Keratinocyte (primary cell): ENCODE measurements around the gene RAB11FIP2. TPM values are rescaled to one million over a fixed set of nuclear protein-coding genes. Genes with fewer than 3 reads are reported as not detected.

Experiments used
- DNase-seq: peaks from one replicate; pipeline ENCODE4 v3.0.0-alpha.2; 2011; ENCODE audit warnings: low read depth, missing footprints, low spot score
- FAIRE-seq: peaks from 2 replicates; lab custom pipeline; 2011; peaks lifted over from hg19 to GRCh38; lab: Jason Lieb, UNC
- H2AFZ ChIP-seq: 2 replicates; pipeline ENCODE4 v1.6.0; 2012; ENCODE audit warnings: low read length, control low read depth, inconsistent platforms; ENCODE audit not compliant: control insufficient read depth
- H3K27ac ChIP-seq: 2 replicates; pipeline ENCODE4 v1.5.1; 2011; ENCODE audit warnings: low read length; ENCODE audit not compliant: control insufficient read depth, insufficient read depth
- H3K27me3 ChIP-seq: 3 replicates; pipeline ENCODE4 v1.6.0; 2011; ENCODE audit warnings: low read length; ENCODE audit not compliant: control insufficient read depth, insufficient read depth; ENCODE audit errors: extremely low read depth
- H3K36me3 ChIP-seq, 2 experiments: 2 replicates in 1 of 2; 3 replicates in 1 of 2; pipeline ENCODE4 v1.5.1; 2011; ENCODE audit warnings: low read length in 2 of 2, mild to moderate bottlenecking in 1 of 2; ENCODE audit not compliant: control insufficient read depth in 2 of 2, insufficient read depth in 2 of 2; ENCODE audit errors: extremely low read depth in 1 of 2
- H3K4me1 ChIP-seq: 3 replicates; pipeline ENCODE4 v1.5.1; 2011; ENCODE audit warnings: low read length; ENCODE audit not compliant: control insufficient read depth, insufficient read depth; ENCODE audit errors: extremely low read depth
- H3K4me2 ChIP-seq: 3 replicates; pipeline ENCODE4 v1.6.0; 2011; ENCODE audit warnings: low read depth, low read length; ENCODE audit not compliant: control insufficient read depth, insufficient read depth; ENCODE audit errors: extremely low read depth
- H3K4me3 ChIP-seq, 3 experiments: fragments of 200-600 bp in 1 of 3; sonication (generic) in 1 of 3; 2 replicates in 2 of 3; 3 replicates in 1 of 3; pipeline ENCODE4 v1.5.1; 2011 to 2016; ENCODE audit warnings: low read length in 3 of 3, mild to moderate bottlenecking in 3 of 3, control low read depth in 2 of 3, inconsistent platforms in 1 of 3, low read depth in 1 of 3, mixed read lengths in 1 of 3, mixed run types in 1 of 3, moderate library complexity in 1 of 3; ENCODE audit not compliant: control insufficient read depth in 2 of 3, insufficient read depth in 2 of 3; ENCODE audit errors: extremely low read depth in 1 of 3
- H3K79me2 ChIP-seq: 2 replicates; pipeline ENCODE4 v1.6.0; 2012; ENCODE audit warnings: low read length; ENCODE audit not compliant: control insufficient read depth, insufficient read depth
- H3K9ac ChIP-seq: 3 replicates; pipeline ENCODE4 v1.6.0; 2011; ENCODE audit warnings: low read length; ENCODE audit not compliant: control insufficient read depth, insufficient read depth; ENCODE audit errors: extremely low read depth
- H3K9me1 ChIP-seq: 3 replicates; pipeline ENCODE4 v1.6.0; 2011; ENCODE audit warnings: low read length; ENCODE audit not compliant: control insufficient read depth, insufficient read depth; ENCODE audit errors: extremely low read depth
- H3K9me3 ChIP-seq: 2 replicates; pipeline ENCODE4 v1.5.1; 2012; ENCODE audit warnings: low read depth, low read length; ENCODE audit not compliant: control insufficient read depth
- H4K20me1 ChIP-seq: 3 replicates; pipeline ENCODE4 v1.6.0; 2011; ENCODE audit warnings: low read length; ENCODE audit not compliant: control insufficient read depth, insufficient read depth; ENCODE audit errors: extremely low read depth
- CTCF ChIP-seq, 3 experiments: IDR thresholded peaks in 1 of 3; conservative IDR thresholded peaks in 1 of 3; optimal IDR thresholded peaks in 1 of 3; 2 replicates in 2 of 3; 3 replicates in 1 of 3; pipeline versions ENCODE3 to v1.5.1; 2011; ENCODE audit warnings: low read length in 3 of 3, mild to moderate bottlenecking in 3 of 3, moderate library complexity in 2 of 3, control low read depth in 1 of 3, inconsistent platforms in 1 of 3; ENCODE audit not compliant: insufficient read depth in 2 of 3; ENCODE audit errors: extremely low read depth in 1 of 3
- EZH2 ChIP-seq: IDR thresholded peaks from one replicate; pipeline ENCODE4 v1.6.1; 2012; ENCODE audit warnings: inconsistent platforms, mild to moderate bottlenecking, low read length, moderate library complexity
- dilution Hi-C: fragments of 300-500 bp; cut with MboI; formaldehyde crosslinking; loops from one replicate; pipeline ENCODE4 v1.7.0; 2020; ENCODE audit warnings: low sequenced_read_pairs; ENCODE audit not compliant: extremely low pct_ligation_motif_present
- polyA minus RNA-seq, 3 experiments: library from RNA; depleted of rRNA, polyadenylated mRNA; stranded (reverse); fragments of >200 nt; gene quantifications; 1 replicate in 1 of 3; 2 replicates in 1 of 3; 3 replicates in 1 of 3; pipeline ENCODE4 v1.2.3, GENCODE V29; 2011
- polyA plus RNA-seq, 5 experiments: library from polyadenylated mRNA; depleted of rRNA in 3 of 5; stranded (reverse) in 3 of 5; stranded (forward) in 1 of 5; unstranded in 1 of 5; fragments of >200 nt; gene quantifications; 1 replicate in 1 of 5; 2 replicates in 3 of 5; 3 replicates in 1 of 5; pipeline versions ENCODE4 v1.2.1 to v1.2.3, GENCODE V29; 2011 to 2012; ENCODE audit warnings: missing spikeins in 2 of 5, low read depth in 1 of 5, low replicate concordance in 1 of 5

RAB11FIP2 gene
- polyA plus RNA-seq (3.7 to 6.1 TPM (median 4.7 TPM) in 3 replicates), polyA minus RNA-seq (1.0 to 4.7 TPM (median 3.6 TPM) in 3 replicates)
- polyA plus RNA-seq (2011; ENCODE audit: low read depth) = 15.6 TPM
- 2.7 and 6.7 TPM in 2 replicates for polyA plus RNA-seq (2011; cell fraction: cytosol; rRNA removed)
- polyA plus RNA-seq (2011; cell fraction: nucleus; rRNA removed) = 8.7 and 10.4 TPM in 2 replicates
- polyA plus RNA-seq (2012; ENCODE audit: low replicate concordance) = 4.0 TPM in 2 replicates
- polyA minus RNA-seq (2011; cell fraction: cytosol; rRNA and poly(A)+ RNA removed) = 5.0 TPM
- 3.8 and 10.0 TPM in 2 replicates for polyA minus RNA-seq (2011; cell fraction: nucleus; rRNA and poly(A)+ RNA removed)

- Histone ChIP-seq H3K4me3 (peak within 1 kb of the TSS; percentile 70 to 83 (median 74)), H3K9me1 (peaks cover 3% of the 10 kb centered on the region), H3K27me3 (no peaks in the 10 kb centered on the region), H3K27ac (peak within 1 kb of the TSS; percentile 63), H3K4me1 (peaks cover 8% of the 10 kb centered on the region), H3K9ac (peak within 1 kb of the TSS; percentile 74), H2AFZ (peak within 1 kb of the TSS; percentile 97), H3K36me3 (no peaks in the 10 kb centered on the region), H3K79me2 (peaks cover 13% of the 10 kb centered on the region), H3K9me3 (no peaks in the 10 kb centered on the region), H4K20me1 (no peaks in the 10 kb centered on the region), H3K4me2 (peak within 1 kb of the TSS; percentile 89)
- dilution Hi-C loops = no loop called here
- TF ChIP-seq CTCF (optimal IDR thresholded peaks at IDR 0.05 in 1 of 3, IDR thresholded peaks at IDR 0.05 in 1 of 3, conservative IDR thresholded peaks at IDR 0.05 in 1 of 3; ENCODE audit: extremely low read depth in 1 of 3, insufficient read depth in 2 of 3, low read length in 3 of 3) = peak in 2 of 3 experiments; percentile 20 to 30
- TF ChIP-seq EZH2 = no peak
- FAIRE-seq = no peak
- peak; percentile 25 for DNase-seq
These were observed at the start of gene RAB11FIP2 for GRCh38 chr10:118046395-118047156. RAB11FIP2 (minus strand) TSS chr10:118046941; CDS start chr10:118046163, 778 bp downstream.

- no peak for FAIRE-seq
- Histone ChIP-seq H3K4me3 (no peak overlapping the region), H2AFZ (no peak overlapping the region), H3K79me2 (no peaks in the 10 kb centered on the region), H3K9me1 (no peaks in the 10 kb centered on the region), H3K27ac (no peak overlapping the region), H3K27me3 (no peaks in the 10 kb centered on the region), H3K4me2 (no peak overlapping the region), H3K9me3 (no peaks in the 10 kb centered on the region), H3K4me1 (no peaks in the 10 kb centered on the region), H4K20me1 (no peaks in the 10 kb centered on the region), H3K9ac (no peak overlapping the region), H3K36me3 (no peaks in the 10 kb centered on the region)
- no peak for TF ChIP-seq EZH2
- dilution Hi-C loops = no loop called here
- no peak for DNase-seq
These were observed 49.3 kb upstream of the RAB11FIP2 start for GRCh38 chr10:118096022-118096421.
